ENCODE data around the gene SPCS2. TPM values are rescaled to one million over a fixed set of nuclear protein-coding genes. Genes with fewer than 3 reads are reported as not detected.

Gene SPCS2
- total RNA-seq, 1 donor from 2014 or later = 130 TPM

- H3K36me3 Mint-ChIP-seq (ENCODE audit: low read depth, unreplicated experiment) = peaks cover 15% of the 10 kb centered on the region
- H3K27me3 Mint-ChIP-seq (ENCODE audit: unreplicated experiment) = no peaks in the 10 kb centered on the region
- H3K4me3 Mint-ChIP-seq (ENCODE audit: unreplicated experiment) = no peak overlapping the region
- H3K4me1 Mint-ChIP-seq (ENCODE audit: unreplicated experiment) = no peaks in the 10 kb centered on the region
- no peaks in the 10 kb centered on the region for H3K9me3 Mint-ChIP-seq (ENCODE audit: unreplicated experiment)
- no peak for DNase-seq (ENCODE audit: low spot score)
- H3K27ac Mint-ChIP-seq (ENCODE audit: unreplicated experiment) = no peak overlapping the region
- TF ChIP-seq CTCF (IDR thresholded peaks at IDR 0.05; ENCODE audit: unreplicated experiment) = no peak
Measured at GRCh38 chr11:74966651-74967050, 17.6 kb downstream of the SPCS2 start.

GRCh38 chr11:74970852-74971395 is 21.9 kb downstream of the SPCS2 start:
- no peak overlapping the region for H3K4me3 Mint-ChIP-seq (ENCODE audit: unreplicated experiment)
- H3K27me3 Mint-ChIP-seq (ENCODE audit: unreplicated experiment) = no peaks in the 10 kb centered on the region

GRCh38 chr11:74971424-74971823 is 22.4 kb downstream of the SPCS2 start:
- no peaks in the 10 kb centered on the region for H3K27me3 Mint-ChIP-seq (ENCODE audit: unreplicated experiment)

More at GRCh38 chr11:74970852-74971395, 21.9 kb downstream of the SPCS2 start:
- Mint-ChIP-seq H3K27ac (ENCODE audit: unreplicated experiment) (no peak overlapping the region), H3K4me1 (ENCODE audit: unreplicated experiment) (peaks cover 9% of the 10 kb centered on the region), H3K9me3 (ENCODE audit: unreplicated experiment) (no peaks in the 10 kb centered on the region), H3K36me3 (ENCODE audit: low read depth, unreplicated experiment) (peaks cover 30% of the 10 kb centered on the region)
- DNase-seq (ENCODE audit: low spot score) = no peak
- TF ChIP-seq CTCF (IDR thresholded peaks at IDR 0.05; ENCODE audit: unreplicated experiment) = no peak

GRCh38 chr11:74978041-74978440 is 29.0 kb downstream of the SPCS2 start:
- Mint-ChIP-seq H3K4me1 (ENCODE audit: unreplicated experiment) (peaks cover 18% of the 10 kb centered on the region), H3K27me3 (ENCODE audit: unreplicated experiment) (no peaks in the 10 kb centered on the region), H3K36me3 (ENCODE audit: low read depth, unreplicated experiment) (peaks cover 23% of the 10 kb centered on the region), H3K27ac (ENCODE audit: unreplicated experiment) (no peak overlapping the region), H3K4me3 (ENCODE audit: unreplicated experiment) (no peak overlapping the region), H3K9me3 (ENCODE audit: unreplicated experiment) (no peaks in the 10 kb centered on the region)
- no peak for TF ChIP-seq CTCF (IDR thresholded peaks at IDR 0.05; ENCODE audit: unreplicated experiment)
- no peak for DNase-seq (ENCODE audit: low spot score)

More at GRCh38 chr11:74971424-74971823, 22.4 kb downstream of the SPCS2 start:
- peaks cover 28% of the 10 kb centered on the region for H3K36me3 Mint-ChIP-seq (ENCODE audit: low read depth, unreplicated experiment)
- peak overlapping the region; percentile 24 for H3K4me3 Mint-ChIP-seq (ENCODE audit: unreplicated experiment)
- DNase-seq (ENCODE audit: low spot score) = no peak
- no peak overlapping the region for H3K27ac Mint-ChIP-seq (ENCODE audit: unreplicated experiment)
- peaks cover 9% of the 10 kb centered on the region for H3K4me1 Mint-ChIP-seq (ENCODE audit: unreplicated experiment)
- no peak for TF ChIP-seq CTCF (IDR thresholded peaks at IDR 0.05; ENCODE audit: unreplicated experiment)
- H3K9me3 Mint-ChIP-seq (ENCODE audit: unreplicated experiment) = no peaks in the 10 kb centered on the region

- Mint-ChIP-seq H3K36me3 (ENCODE audit: low read depth, unreplicated experiment) (peaks cover 11% of the 10 kb centered on the region), H3K4me1 (ENCODE audit: unreplicated experiment) (peaks cover 11% of the 10 kb centered on the region), H3K27me3 (ENCODE audit: unreplicated experiment) (no peaks in the 10 kb centered on the region), H3K9me3 (ENCODE audit: unreplicated experiment) (no peaks in the 10 kb centered on the region), H3K27ac (ENCODE audit: unreplicated experiment) (no peak overlapping the region), H3K4me3 (ENCODE audit: unreplicated experiment) (no peak overlapping the region)
- TF ChIP-seq CTCF (IDR thresholded peaks at IDR 0.05; ENCODE audit: unreplicated experiment) = no peak
- no peak for DNase-seq (ENCODE audit: low spot score)
Measured at GRCh38 chr11:74980634-74981033, 31.6 kb downstream of the SPCS2 start.
